Astrocyte of the cerebellum (primary cell): Measurements from ENCODE around the gene CTSC.

Experiments
- DNase-seq: peaks from one replicate; pipeline ENCODE4 v3.0.0-alpha.2; 2011; ENCODE audit warnings: low read depth
- H3K4me3 ChIP-seq: 2 replicates; pipeline ENCODE4 v1.5.1; 2011; ENCODE audit warnings: mild to moderate bottlenecking, low read depth, low read length, moderate library complexity
- in situ Hi-C: cut with HindIII; loops from 2 replicates; pipeline ENCODE4 v1.10.0; 2017; ENCODE audit warnings: low sequenced_read_pairs
- TF ChIP-seq, protein P1 (sequence below): IDR thresholded peaks from 2 replicates; pipeline ENCODE4 v1.5.1; 2012; ENCODE audit warnings: low read length, low read depth, moderate library complexity, mild to moderate bottlenecking; ENCODE audit errors: missing control alignments

Gene CTSC

DNA sequence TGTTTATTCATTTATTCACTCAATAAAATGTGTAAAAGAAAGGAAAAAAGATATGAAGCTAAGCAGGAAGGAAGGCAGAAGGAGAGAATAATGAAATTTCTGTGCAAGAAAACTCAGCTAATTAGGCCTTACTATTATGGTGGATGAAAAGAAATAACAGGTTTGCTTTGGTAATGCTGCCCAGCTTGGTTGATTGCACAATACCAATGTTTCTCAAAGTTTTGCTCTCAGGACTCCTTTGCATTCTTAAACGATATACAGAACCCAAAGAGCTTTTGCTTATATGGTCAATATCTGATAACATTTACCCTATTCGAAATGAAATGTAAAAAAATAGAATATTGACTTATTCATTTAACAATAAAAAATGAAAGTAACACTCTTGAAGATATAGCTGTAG is 7.3 kb upstream of the CTSC start:
- DNase-seq = no peak
- in situ Hi-C loops = no loop called here
- no peak overlapping the region for H3K4me3 ChIP-seq
- TF ChIP-seq, protein P1, sequence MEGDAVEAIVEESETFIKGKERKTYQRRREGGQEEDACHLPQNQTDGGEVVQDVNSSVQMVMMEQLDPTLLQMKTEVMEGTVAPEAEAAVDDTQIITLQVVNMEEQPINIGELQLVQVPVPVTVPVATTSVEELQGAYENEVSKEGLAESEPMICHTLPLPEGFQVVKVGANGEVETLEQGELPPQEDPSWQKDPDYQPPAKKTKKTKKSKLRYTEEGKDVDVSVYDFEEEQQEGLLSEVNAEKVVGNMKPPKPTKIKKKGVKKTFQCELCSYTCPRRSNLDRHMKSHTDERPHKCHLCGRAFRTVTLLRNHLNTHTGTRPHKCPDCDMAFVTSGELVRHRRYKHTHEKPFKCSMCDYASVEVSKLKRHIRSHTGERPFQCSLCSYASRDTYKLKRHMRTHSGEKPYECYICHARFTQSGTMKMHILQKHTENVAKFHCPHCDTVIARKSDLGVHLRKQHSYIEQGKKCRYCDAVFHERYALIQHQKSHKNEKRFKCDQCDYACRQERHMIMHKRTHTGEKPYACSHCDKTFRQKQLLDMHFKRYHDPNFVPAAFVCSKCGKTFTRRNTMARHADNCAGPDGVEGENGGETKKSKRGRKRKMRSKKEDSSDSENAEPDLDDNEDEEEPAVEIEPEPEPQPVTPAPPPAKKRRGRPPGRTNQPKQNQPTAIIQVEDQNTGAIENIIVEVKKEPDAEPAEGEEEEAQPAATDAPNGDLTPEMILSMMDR = no peak

DNA sequence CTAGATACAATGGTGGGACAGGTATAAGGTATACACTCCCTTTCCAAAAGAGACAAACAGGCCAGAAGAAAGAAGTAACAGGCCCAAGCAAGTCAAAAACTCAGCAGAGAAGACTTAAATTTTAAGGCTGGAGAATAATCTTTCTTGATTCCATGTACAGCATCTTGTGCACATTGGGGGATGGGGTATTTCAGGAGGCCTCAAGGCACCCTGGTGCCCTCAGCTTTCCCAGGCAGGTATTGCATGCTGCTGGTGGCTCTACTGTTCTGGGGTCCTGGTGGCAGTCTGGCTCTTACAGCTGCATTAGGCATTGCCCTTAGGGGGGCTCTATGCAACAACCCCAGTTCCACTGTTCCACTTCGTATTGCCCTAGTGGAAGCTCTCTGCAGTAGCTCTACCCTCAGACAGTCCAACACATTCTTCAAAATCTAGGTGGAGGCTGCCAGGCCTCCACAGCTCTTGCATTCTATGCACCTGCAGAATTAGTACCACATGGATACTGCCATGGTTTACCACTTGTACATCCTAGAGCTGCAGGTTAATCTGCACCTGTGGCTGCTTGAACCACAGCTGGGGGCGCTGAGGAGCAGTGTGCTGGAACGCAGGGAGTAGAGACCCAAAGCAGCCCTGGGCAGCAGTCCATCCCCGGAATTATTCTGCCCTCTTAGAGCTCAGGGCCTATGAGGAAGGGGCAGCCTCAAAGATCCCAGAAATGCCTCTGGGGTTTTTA is 4.2 kb upstream of the CTSC start:
- in situ Hi-C loops = no loop called here
- TF ChIP-seq, protein P1 = no peak
- no peak for DNase-seq
- no peak overlapping the region for H3K4me3 ChIP-seq

DNA sequence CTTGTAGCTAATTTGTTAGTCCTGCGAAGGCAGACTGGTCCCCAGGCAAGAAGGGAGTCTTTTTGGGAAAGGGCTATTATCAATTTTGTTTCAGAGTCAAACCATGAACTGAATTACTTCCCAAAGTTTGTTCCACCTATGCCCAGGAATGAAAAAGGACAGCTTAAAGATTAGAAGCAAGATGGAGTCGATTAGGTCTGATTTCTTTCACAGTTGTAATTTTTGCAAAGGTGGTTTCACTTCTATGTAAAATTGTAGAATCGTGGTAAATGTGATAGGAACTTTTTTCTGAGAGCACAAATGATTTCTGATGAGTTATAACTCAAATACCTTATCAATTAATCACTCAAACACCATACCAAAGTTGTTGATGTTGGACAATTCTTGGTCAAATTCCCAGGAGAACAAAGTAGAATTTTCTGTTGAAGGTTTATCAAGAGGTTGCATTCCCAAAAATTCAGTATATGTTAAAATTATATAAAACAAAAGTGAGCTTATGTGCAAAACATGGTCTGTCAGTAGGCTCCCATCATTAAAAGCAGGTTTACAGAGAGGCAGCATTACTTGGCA is 2.9 kb upstream of the CTSC start:
- no peak for DNase-seq
- in situ Hi-C loops = no loop called here
- no peak overlapping the region for H3K4me3 ChIP-seq
- TF ChIP-seq, protein P1 = no peak

DNA sequence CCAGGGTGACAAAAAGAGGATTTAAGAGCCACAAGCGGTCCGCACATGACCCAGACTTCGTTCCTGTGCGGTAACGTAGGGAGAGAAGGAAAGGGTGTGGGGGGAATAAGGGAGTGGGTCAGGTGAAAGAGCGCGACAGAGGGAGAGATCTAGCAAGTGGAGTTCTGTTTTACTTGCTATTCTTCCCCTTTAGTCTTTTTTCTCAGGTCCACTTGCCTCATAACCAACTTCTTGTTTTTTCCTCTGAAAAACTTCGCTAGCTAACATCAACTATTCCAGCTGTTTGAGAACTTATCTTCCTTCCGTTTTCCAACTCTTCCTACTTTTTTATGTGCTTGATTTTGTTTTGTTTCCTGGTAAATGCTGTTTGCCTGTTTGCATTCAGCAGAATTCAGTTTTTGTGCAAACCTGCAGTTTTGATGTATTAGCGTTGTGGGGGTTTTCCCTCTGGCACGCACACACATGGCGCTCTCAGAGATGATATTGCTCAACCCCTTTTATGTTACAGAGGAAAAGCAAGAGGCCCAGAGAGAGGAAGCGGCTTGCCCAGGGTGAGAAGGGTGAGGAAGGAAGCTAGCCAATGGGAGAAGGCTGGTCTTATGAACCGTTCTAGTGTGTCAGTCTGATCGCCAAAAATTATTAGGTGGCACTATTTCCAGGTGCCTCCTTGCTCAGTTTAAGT is 592 bp upstream of the CTSC start:
- TF ChIP-seq, protein P1 = no peak
- no peak for DNase-seq
- H3K4me3 ChIP-seq = peak overlapping the region; percentile 91
- in situ Hi-C loops = no loop called here

DNA sequence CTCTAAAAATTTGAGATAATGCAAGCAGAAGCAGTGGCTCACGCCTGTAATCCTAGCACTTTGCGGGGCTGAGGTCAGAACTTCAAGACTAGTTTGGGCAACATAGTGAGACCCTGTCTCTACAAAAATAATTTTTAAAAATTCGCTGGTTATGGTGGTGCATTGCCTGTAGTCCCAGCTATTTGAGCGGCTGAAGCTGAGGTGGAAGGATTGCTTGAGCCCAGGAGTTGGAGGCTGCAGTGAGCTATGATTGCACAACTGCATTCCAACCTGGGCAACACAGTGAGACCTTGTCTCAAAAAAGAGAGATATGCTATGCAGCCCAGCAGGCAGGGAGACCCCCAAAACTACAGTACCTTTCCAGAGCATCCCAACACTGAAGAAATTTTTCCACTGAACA is 2.3 kb downstream of the CTSC start:
- in situ Hi-C loops = no loop called here
- TF ChIP-seq, protein P1 = no peak
- peak overlapping the region; percentile 91 for H3K4me3 ChIP-seq
- DNase-seq = no peak

DNA sequence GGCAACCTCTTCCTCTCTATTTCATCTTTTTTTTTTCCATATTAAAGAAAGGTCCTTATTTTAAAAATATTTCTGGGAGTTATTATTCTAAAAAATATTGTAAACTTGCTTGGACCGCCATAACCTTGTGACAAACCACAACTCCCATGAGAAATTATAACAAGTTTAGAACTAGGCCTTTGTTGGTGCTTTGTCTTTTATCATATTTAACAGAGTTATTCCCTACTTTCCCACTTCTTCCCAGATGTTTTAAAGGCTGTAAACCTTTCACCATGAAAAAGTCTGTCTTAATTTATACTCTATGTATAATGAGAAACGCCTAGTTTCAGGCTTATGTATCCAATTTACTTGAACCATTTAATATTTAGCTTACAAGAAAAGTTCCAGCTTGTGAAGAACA is 3.7 kb downstream of the CTSC start:
- TF ChIP-seq, protein P1 = no peak
- H3K4me3 ChIP-seq = no peak overlapping the region
- in situ Hi-C loops = no loop called here
- DNase-seq = no peak
